Measurements from ENCODE around the gene ZNF683.

The ZNF683 gene

GRCh38 chr1:26387447-26387846 lies 14.9 kb upstream of the ZNF683 start (continued):
- no peak for TF ChIP-seq ZNF747 (tag by site-specific recombination; IDR thresholded peaks at IDR 0.05)
- TF ChIP-seq ZNF624 (tag by site-specific recombination; IDR thresholded peaks at IDR 0.05), result no peak
- 0 out of 2 replicates have a peak, but pooled peaks have one; percentile 9 for TF ChIP-seq ATF2 (tag by site-specific recombination; IDR thresholded peaks at IDR 0.05; ENCODE audit: low read depth)
- peak; percentile 57 for TF ChIP-seq ZNF366 (tag by site-specific recombination; conservative IDR thresholded peaks at IDR 0.05)
- TF ChIP-seq ZNF626 (tag by site-specific recombination; IDR thresholded peaks at IDR 0.05), result no peak
- TF ChIP-seq TRIM28 (IDR thresholded peaks at IDR 0.05; ENCODE audit: borderline replicate concordance, low read length), result no peak
- TF ChIP-seq KLF1 (tag by site-specific recombination; IDR thresholded peaks at IDR 0.05), result peak; percentile 64
- no peak for TF ChIP-seq ZNF335 (tag by site-specific recombination; conservative IDR thresholded peaks at IDR 0.05)
- peak; percentile 49; the same call in 1 of the 2 replicates for TF ChIP-seq ZNF600 (tag by site-specific recombination; IDR thresholded peaks at IDR 0.05)
- no peak for TF ChIP-seq ZNF544 (tag by site-specific recombination; IDR thresholded peaks at IDR 0.05)
- no peak for TF ChIP-seq ZNF558 (tag by site-specific recombination; IDR thresholded peaks at IDR 0.05)
- TF ChIP-seq PRDM10 (tag by site-specific recombination; IDR thresholded peaks at IDR 0.05), result peak; percentile 57
- no peak for TF ChIP-seq FEZF1 (tag by site-specific recombination; IDR thresholded peaks at IDR 0.05)
- TF ChIP-seq ZNF670 (tag by site-specific recombination; IDR thresholded peaks at IDR 0.05; ENCODE audit: low read depth), result no peak
- TF ChIP-seq ZSCAN18 (tag by site-specific recombination; IDR thresholded peaks at IDR 0.05), result no peak
- TF ChIP-seq ZNF16 (tag by site-specific recombination; IDR thresholded peaks at IDR 0.05; ENCODE audit: low read depth), result no peak
- TF ChIP-seq ZNF514 (tag by site-specific recombination; IDR thresholded peaks at IDR 0.05), result no peak
- TF ChIP-seq ZSCAN16 (tag by site-specific recombination; IDR thresholded peaks at IDR 0.05), result no peak
- peak; percentile 63; the same call in 1 of the 2 replicates for TF ChIP-seq ZNF18 (tag by site-specific recombination; IDR thresholded peaks at IDR 0.05)
- TF ChIP-seq KLF9 (tag by site-specific recombination; IDR thresholded peaks at IDR 0.05; ENCODE audit: low read depth), result no peak
- TF ChIP-seq ZNF416 (tag by site-specific recombination; IDR thresholded peaks at IDR 0.05), result no peak
- TF ChIP-seq ZNF654 (tag by site-specific recombination; IDR thresholded peaks at IDR 0.05; ENCODE audit: low read depth), result no peak
- no peak for TF ChIP-seq ZNF354C (tag by site-specific recombination; IDR thresholded peaks at IDR 0.05; ENCODE audit: borderline replicate concordance, low read depth)
- no peak; the same call in 1 of the 2 replicates for TF ChIP-seq ZFP69B (tag by site-specific recombination; IDR thresholded peaks at IDR 0.05)
- TF ChIP-seq SETDB1 (IDR thresholded peaks at IDR 0.05; ENCODE audit: insufficient read length, low read length), result peak; percentile 30
- TF ChIP-seq ZNF341 (tag by site-specific recombination; IDR thresholded peaks at IDR 0.05; ENCODE audit: low read depth), result no peak
- TF ChIP-seq ZBTB48 (tag by site-specific recombination; IDR thresholded peaks at IDR 0.05), result no peak
- no peak for TF ChIP-seq ZNF280D (tag by site-specific recombination; IDR thresholded peaks at IDR 0.05)
- TF ChIP-seq ZBTB6 (tag by site-specific recombination; IDR thresholded peaks at IDR 0.05), result no peak
